HG03571 (cell line): ENCODE measurements around the gene LMBRD1.
"Not testable (repeated sequence)": the region's sequence is repeated elsewhere in the genome, so short reads cannot be mapped to it uniquely, and the experiment has no call there.

Experiments used
- ATAC-seq: cut with Tn5 transposase; IDR thresholded peaks from one replicate; pipeline ENCODE4 v1.9.1; 2021; ENCODE audit not compliant: unreplicated experiment

Gene LMBRD1

DNA sequence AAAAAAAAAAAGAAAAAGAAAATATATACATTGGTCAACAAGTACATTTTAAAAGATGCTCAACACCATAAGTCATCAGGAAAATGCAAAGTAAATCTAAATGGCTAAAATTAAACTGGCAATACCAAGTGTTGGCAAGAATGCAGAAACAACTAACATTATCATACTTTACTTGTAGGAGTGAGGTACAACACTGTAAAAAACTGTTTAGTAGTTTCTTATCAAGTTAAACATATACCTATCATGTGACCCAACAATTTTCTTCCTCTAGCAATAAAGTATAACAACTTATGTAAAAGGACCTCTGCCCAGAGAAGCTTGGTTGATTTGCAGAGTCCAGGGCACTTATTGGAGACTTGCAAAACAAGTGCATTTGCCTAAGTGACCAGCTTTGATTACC, 40.4 kb downstream of the LMBRD1 start:
- no peak for ATAC-seq

DNA sequence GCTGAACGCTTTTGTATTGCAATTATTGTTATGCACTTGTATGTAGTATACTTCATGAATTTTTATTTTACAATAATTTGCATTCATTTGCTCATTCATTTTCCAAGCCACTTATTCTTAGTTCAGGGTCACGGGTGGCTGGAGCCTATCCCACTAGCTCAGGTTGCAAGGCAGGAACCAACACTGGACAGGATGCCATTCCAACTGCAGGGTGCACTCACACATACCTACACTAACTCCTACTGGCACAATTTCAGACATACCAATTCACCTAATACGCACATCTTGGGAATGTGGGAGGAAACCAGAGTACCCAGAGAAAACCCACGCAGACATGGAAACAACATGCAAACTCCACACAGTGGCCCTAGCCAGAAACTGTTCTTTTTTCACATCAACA, 61.8 kb downstream of the LMBRD1 start:
- no peak for ATAC-seq

DNA sequence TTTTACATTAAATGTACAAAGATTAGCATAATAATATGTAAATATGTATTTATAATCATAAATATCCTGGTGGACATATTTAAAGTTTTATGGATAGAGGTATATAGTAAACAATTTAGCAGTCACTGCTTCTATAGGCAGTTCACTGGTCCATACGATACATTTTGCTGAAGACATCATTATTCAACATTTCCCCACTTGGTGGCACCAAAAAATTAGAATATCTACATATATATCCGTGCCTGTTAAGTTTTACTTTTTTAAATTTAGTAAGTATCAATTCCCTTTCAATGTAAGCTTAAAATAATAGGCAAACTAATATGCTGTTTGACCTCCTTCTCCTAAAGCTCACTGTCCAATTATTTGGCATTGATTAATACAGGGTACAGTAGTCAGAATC, 64.2 kb downstream of the LMBRD1 start:
- peak; percentile 52 for ATAC-seq

DNA sequence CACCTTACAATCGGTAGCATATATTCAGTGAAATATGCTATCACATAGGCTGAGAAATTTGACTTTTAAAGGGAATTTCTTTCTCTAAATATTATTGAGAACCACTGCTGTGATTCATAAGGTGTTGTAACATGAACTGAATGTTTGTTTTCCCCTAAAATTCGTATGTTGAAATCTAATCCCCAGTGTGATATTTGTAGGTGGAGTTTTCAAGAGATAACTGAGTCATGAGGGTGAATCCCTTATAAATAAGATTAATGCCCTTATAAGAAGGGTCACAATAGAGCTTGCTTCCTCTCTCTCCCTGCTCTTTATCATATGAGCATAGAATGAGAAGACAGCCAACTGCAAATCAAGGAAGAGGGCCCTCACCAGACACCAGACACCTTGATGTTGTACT, 64.8 kb downstream of the LMBRD1 start:
- no peak for ATAC-seq

DNA sequence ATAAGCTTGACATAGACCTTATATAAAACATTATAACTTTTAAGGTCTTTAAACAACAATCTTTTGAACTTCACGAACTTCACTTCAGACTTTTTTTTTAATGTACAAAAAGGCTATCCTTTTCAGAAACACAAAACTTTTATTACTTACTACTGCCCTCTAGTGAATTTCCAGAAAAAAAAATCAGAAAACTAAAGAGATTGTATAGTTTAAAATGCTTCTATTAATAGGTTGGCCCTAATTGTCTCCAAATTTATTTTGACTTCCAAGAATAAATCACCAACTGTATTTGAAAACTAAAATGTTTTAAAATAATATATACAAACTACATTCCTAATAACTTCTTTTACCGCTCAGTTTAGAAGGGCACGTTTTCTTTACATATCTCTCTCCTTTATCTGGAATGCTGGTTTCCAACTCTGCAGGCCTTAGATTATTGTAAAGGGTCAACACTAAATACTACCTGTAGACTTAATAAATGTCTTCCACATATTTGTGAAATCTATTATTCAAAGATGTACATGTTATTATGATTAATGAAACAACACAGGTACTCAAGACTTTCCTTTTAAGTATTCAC, 66.8 kb downstream of the LMBRD1 start:
- no peak for ATAC-seq

DNA sequence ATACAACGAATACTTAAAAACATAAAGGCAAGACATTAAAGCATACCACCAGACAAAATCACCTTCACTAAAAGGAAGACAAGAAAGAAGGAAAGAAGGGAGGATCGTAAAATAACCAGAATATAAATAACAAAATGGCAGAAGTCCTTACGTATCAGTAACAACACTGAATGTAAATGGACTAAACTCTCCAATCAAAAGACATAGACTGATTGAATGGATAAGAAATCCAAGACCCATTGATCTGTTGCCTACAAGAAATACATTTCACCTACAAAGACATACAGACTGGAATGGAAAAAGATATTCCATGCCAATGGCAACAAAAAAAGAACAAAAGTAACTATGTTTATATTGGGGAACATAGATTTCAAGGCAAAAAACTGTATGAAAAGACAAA, 74.1 kb downstream of the LMBRD1 start:
- ATAC-seq: no peak

DNA sequence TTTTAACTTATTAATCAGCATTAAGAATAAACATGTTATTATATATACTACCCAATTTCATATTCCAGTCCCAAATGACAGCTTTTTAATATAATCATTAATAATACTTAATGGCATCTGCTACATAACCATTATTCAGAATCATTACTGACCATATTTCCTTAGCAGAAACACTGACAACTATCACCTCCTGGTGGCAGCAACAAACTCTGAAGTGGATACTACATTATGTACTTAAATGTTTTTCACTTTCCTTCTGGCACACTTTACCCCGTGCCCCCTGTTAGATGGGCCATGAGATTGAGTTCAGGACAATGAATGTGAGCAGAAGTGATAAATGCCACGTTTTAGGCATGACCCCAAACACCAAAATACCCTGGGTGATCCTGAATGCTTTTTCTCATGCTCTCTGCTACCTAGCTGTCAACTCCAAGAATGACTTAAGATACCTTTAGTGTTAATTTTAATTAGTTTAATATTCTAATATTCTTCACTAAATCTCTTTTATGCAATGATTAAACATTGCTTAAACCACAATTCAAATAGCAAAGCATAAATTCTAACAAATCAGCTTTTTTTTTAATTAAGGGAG, 77.1 kb downstream of the LMBRD1 start:
- no peak for ATAC-seq

DNA sequence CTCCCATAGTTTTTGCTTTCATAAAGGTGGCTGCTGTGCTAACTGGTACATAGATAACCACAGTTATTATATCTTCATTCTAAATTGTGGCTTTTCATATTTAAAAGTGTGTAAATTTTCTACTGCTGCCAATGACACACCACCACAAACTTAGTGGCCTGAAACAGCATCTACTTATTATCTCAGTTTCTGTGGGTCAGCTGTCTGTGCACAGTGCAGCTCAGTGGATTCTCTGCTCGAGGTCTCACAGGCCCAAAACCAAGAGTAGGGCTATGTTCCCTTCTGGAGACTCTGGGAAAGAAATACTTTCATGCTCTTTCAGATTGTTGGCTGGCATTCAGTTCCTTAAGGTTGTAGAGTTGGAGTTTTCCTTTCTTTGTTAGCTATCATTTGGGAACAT, 90.1 kb downstream of the LMBRD1 start:
- ATAC-seq: no peak

DNA sequence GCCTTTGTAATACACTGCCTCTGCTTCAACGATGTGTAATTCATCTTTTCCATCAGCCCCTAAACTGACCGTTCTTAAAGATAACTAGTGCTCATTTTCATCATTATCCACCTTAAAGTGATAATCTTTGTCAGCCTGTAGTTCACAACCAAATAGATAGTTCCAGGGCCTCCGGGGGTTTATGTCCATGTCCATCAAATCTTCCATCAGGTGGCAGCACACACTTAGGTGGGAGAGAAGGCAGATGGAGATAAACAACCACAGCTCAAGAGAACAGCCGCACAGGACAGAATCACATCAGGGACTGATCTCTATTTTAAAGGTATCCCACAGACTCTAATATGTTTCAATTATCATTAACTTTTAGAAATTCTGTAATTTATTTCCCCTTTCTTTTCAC, 90.9 kb downstream of the LMBRD1 start:
- ATAC-seq: no peak

DNA sequence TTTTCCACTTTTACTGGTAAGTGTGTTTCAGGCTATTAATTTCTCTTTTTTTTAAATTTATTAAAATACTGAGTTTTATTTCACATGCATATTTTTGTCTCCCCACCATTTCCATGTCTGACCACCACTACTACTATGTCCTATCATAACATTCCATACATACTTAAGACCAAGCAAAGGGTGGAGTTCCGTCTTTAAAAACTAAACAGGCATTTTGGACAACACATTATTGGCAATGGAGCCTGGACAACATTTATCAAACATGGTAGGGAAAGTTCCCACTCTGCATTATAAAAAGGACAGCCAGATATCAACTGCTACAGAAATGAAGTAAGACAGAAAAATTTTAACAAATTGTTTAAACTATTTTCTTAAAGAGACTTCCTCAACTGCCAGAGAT, 91.9 kb downstream of the LMBRD1 start:
- no peak for ATAC-seq

DNA sequence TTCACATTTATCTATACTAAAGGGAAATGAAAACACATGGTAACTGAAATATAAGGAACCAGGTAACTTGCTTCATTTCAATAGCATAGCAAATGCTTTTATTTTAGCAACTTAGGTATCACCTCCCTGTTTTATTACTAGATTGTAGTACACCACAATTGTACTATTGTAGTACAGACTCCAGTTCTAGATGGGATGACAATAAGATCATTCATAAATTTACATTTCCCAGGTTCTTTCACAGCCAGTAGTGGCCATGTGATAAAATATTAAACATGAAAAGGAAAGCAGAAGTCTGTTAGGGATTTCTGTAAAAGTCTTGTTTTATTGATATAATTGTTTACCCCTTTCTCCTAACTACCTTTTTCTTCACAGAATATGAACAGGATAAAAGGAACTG, 97.2 kb downstream of the LMBRD1 start:
- no peak for ATAC-seq

DNA sequence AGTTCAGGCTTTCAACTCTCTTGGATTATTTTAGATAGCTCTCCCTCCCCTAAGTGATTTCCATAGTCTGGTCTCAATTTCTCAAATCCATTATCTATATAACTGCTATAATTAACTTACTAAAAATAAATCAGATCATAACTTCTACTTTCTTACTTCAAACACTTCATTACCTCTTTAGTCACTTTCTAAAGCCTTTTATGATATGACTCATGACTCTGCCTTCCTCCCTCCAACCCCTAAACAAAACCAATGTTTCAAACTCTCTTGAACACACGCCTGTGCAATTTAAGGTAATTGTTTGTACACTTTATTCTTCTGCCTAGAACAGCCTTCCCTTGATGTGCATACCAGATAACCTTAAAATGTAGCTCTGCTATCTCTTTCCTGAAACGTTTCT, 100.5 kb downstream of the LMBRD1 start:
- ATAC-seq: no peak

DNA sequence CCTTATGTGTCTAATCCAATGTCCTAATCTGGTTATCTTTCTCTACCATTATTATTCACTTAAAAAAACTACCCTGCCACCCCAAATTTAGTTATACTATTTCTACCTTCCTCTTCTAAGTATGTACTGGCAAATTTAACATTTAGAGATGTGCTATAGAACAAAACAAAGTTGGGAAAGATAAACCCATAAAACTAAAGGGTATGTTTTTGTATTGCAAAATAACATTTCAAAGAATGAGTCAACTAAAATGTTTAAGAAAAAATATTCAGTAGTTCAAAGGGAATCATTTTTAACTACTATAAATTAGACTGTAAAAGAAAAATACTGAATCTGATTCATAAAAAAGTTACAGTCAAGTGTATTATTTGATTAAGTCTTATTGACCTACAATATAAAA, 103.0 kb downstream of the LMBRD1 start:
- no peak for ATAC-seq

DNA sequence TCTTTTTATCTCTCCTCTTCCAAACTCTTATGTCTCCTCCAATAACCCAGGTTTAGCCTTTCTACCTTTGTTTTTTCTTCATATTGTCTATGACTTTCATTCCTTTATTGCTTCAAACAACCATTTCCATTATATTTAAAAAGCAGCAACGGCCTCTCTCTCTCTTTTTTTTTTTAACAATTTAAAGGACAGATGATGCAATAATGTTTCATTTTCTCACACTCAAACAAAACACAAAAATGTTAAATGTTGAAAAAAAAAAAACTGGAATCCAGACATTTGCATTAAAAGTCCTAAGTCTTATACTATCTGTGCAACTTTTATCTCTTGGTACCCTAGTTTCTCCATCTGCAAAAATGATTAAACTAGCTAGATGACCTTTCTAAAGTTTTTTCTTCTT, 105.8 kb downstream of the LMBRD1 start:
- ATAC-seq: no peak

DNA sequence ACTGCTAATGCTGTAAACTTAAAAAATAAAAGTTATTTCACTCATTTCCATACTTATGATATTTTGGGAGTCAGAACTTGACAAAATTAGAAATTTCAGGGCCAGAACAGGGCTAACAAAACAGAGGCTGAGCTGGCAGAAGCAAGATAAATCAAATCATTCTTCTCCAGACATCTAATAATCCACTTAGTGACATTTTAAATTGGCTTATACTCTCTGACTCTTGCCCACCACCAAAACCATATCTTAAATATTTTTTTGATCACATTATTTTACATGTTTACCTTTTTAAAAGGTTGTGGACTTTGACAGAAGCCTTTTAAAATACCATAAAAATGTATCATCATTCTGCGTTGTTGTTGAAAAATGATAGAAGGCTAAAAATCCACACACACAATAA, 116.5 kb downstream of the LMBRD1 start:
- ATAC-seq: no peak

DNA sequence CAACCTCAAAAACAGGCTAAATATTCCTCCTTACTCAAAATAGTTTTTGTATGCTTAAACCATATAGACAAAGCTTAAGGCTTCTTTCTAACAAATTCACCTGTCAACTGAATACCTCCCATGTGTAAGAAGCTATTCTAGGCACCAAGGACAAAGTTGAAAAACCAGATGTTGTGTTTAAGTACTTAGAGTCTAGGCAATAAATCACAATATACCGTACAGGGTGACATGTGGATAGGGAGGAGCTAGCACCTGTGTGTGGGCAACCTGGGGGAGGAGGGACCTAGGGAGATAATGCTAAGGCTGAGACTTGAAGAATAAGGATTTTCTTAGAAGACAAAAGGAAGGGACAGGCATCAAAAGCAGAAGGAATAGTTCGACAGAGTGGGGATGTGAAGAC, 123.5 kb downstream of the LMBRD1 start:
- no peak for ATAC-seq

DNA sequence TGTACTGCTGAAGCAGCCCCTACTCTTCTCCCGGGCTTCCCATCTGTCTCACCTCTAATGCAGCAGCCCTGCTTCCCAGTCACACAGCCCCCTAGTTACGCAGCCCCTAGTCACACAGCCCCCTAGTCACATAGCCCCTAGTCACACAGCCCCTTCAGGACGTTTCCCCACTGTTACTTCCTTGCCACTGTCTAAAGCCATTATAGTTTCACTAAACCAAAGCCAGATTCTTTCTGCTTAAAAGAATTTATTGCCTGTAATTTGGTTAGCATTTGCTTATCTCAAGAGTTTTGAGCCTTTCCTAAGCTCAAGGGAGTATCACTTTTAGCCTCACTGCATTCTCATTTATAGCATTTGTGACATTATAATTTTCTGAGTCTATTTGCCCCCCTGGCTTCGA, 127.9 kb downstream of the LMBRD1 start:
- no peak for ATAC-seq

DNA sequence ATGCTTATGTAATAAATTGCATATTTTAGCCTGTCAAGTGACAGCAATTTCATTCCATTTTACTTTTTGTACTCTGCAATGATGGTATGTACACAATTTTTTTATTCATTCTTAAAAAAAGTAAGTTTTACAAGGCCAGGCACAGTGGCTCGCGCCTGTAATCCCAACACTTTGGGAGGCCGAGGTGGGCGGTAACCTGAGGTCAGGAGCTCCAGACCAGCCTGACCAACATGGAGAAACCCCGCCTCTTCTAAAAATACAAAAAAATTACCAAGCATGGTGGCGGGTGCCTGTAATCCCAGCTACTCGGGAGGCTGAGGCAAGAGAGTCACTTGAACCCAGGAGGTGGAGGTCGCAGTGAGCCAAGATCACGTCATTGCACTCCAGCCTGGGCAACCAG, 130.0 kb downstream of the LMBRD1 start:
- ATAC-seq: not testable (repeated sequence)

DNA sequence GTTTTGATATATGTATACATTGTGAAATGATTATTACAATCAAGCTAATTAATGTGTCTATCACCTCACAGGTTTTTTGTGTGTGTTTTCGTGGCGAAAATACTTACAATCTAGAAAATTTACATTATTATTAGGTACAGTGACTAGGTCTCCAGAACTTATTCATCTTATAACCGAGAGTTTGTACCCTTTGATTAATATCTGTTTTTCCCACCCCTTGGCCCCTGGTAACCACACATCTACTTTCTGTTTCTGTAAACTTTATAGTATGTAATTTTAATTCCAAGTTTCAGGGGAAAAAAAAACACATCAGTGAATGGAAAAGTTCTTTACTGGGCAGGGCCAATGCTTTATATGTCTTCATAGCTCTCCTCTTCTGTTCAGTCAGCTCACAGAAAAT, 131.4 kb downstream of the LMBRD1 start:
- no peak for ATAC-seq

DNA sequence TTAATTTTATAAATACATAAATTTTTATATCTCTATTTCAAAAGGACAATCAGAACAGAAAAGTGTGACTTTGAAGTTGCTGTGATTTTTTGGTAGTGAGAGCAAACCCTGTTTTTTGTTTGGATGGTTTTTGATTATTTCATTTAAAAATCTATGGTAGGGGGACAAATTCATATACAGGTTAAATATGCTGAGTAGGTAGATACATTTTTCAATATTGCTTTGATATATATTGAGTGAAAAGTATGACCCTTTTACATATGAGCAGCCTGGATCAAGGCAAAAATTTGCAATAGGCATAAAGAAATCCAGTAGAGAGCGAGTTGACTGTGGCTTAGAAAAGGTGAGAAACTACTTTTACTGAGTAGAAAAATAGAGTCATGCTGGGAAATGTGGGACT, 132.3 kb downstream of the LMBRD1 start:
- no peak for ATAC-seq

DNA sequence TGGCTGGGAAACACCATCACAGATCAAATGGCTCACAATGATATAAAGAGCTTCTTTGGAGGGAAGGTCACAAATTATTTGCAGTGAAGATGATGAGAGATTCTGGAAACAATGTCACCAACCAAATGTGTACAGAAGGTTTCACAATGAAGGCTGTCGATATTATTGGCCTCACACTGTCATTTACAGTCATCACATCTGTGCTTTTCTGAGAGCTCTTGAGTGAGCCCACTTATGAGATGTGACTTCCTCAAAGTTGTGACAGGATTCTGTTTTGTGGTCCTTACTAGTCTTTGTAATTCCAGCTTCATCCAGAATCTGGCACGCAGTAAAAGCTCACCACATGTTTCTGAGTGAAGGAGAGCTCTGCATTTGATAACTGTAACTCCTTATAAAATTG, 133.6 kb downstream of the LMBRD1 start:
- ATAC-seq: no peak

DNA sequence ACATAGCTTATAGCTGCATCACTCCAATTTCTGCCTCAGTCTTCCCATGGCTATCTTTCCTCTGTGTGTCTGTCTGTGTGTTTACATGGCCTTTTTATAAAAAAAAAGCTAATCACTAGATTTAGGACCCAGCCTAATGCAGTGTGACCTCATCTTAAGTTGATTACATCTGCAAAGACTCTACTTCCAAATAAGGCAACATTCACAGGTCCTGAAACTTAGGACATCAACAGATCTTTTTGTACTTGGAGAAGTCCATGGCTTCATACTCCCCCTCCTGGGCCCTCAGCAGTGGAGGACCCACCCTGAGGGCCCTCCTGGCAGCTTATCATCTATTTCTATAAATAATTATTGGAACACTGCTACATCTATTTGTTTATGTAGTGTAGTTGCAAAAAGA, 146.1 kb downstream of the LMBRD1 start:
- ATAC-seq: no peak

DNA sequence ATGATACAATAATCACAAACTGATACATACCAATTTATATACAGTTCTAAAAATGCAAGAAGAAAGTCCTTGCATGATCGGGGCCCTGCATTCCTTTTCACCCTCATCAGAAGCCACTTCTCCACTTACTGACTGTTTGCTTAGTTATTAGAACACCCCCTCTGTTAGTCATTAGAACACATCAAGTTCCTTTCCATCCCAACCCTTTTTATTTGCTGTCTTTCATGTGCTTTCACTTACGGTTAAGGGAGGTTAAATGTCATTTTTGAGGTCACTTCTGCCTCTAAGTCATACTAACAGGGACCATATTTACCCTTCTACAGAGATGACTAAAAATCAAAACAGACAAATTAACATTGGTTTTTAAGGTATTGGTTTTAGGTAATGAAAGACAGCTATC, 149.1 kb downstream of the LMBRD1 start:
- no peak for ATAC-seq
